ENCODE results near the gene ITPK1.

The ITPK1 gene

GRCh38 chr14:93089521-93090269 lies 26.0 kb downstream of the ITPK1 start:
- H3K27ac ChIP-seq, result no peak overlapping the region

GRCh38 chr14:93086441-93087055 lies 29.2 kb downstream of the ITPK1 start:
- TF ChIP-seq CTCF (conservative IDR thresholded peaks at IDR 0.05; ENCODE audit: low read depth, low read length), result no peak
- peaks cover 6% of the 10 kb centered on the region; the same call in 1 of the 2 replicates for H3K79me2 ChIP-seq (ENCODE audit: insufficient read depth, low read depth)
- no peak overlapping the region for H2AFZ ChIP-seq (ENCODE audit: low read depth)
- H4K20me1 ChIP-seq (ENCODE audit: insufficient read depth), result no peaks in the 10 kb centered on the region
- peaks cover 36% of the 10 kb centered on the region for H3K4me1 ChIP-seq (ENCODE audit: low read depth, poor library complexity, severe bottlenecking)
- peak overlapping the region; percentile 43; the same call in 1 of the 2 replicates for H3K9ac ChIP-seq
- peak overlapping the region; percentile 83 for H3K27ac ChIP-seq
- H3K27me3 ChIP-seq (ENCODE audit: insufficient read depth, low read depth), result no peaks in the 10 kb centered on the region
- no peaks in the 10 kb centered on the region for H3K36me3 ChIP-seq (ENCODE audit: insufficient read depth)
- H3K4me3 ChIP-seq (IDR thresholded peaks at IDR 0.05; ENCODE audit: insufficient read depth, low read depth, low read length), result no peak overlapping the region
- peak overlapping the region; percentile 78 for H3K4me2 ChIP-seq

More at GRCh38 chr14:93089521-93090269, 26.0 kb downstream of the ITPK1 start:
- H2AFZ ChIP-seq (ENCODE audit: low read depth), result no peak overlapping the region
- H3K4me1 ChIP-seq (ENCODE audit: low read depth, poor library complexity, severe bottlenecking), result peaks cover 36% of the 10 kb centered on the region
- no peak overlapping the region for H3K4me2 ChIP-seq
- no peak overlapping the region for H3K9ac ChIP-seq
- no peak for TF ChIP-seq CTCF (conservative IDR thresholded peaks at IDR 0.05; ENCODE audit: low read depth, low read length)
- H3K4me3 ChIP-seq (IDR thresholded peaks at IDR 0.05; ENCODE audit: insufficient read depth, low read depth, low read length), result no peak overlapping the region
- H3K79me2 ChIP-seq (ENCODE audit: insufficient read depth, low read depth), result no peaks in the 10 kb centered on the region
- H3K36me3 ChIP-seq (ENCODE audit: insufficient read depth), result no peaks in the 10 kb centered on the region
- H4K20me1 ChIP-seq (ENCODE audit: insufficient read depth), result no peaks in the 10 kb centered on the region
- H3K27me3 ChIP-seq (ENCODE audit: insufficient read depth, low read depth), result no peaks in the 10 kb centered on the region

- Histone ChIP-seq H3K4me2 (peak overlapping the region; percentile 78), H2AFZ (ENCODE audit: low read depth) (no peak overlapping the region), H3K27ac (peak overlapping the region; percentile 83), H3K4me1 (ENCODE audit: low read depth, poor library complexity, severe bottlenecking) (peaks cover 36% of the 10 kb centered on the region), H3K9ac (peak overlapping the region; percentile 43; the same call in 1 of the 2 replicates), H3K27me3 (ENCODE audit: insufficient read depth, low read depth) (no peaks in the 10 kb centered on the region), H3K79me2 (ENCODE audit: insufficient read depth, low read depth) (peaks cover 6% of the 10 kb centered on the region; the same call in 1 of the 2 replicates), H3K4me3 (IDR thresholded peaks at IDR 0.05; ENCODE audit: insufficient read depth, low read depth, low read length) (no peak overlapping the region), H4K20me1 (ENCODE audit: insufficient read depth) (no peaks in the 10 kb centered on the region), H3K36me3 (ENCODE audit: insufficient read depth) (no peaks in the 10 kb centered on the region)
- no peak for TF ChIP-seq CTCF (conservative IDR thresholded peaks at IDR 0.05; ENCODE audit: low read depth, low read length)
Measured at GRCh38 chr14:93085911-93086310, 29.8 kb downstream of the ITPK1 start.

- H3K9ac ChIP-seq, result no peak overlapping the region; the same call in 1 of the 2 replicates
- H3K4me2 ChIP-seq, result peak overlapping the region; percentile 78
- peaks cover 6% of the 10 kb centered on the region; the same call in 1 of the 2 replicates for H3K79me2 ChIP-seq (ENCODE audit: insufficient read depth, low read depth)
- H3K4me3 ChIP-seq (IDR thresholded peaks at IDR 0.05; ENCODE audit: insufficient read depth, low read depth, low read length), result no peak overlapping the region
- peaks cover 34% of the 10 kb centered on the region for H3K4me1 ChIP-seq (ENCODE audit: low read depth, poor library complexity, severe bottlenecking)
- TF ChIP-seq CTCF (conservative IDR thresholded peaks at IDR 0.05; ENCODE audit: low read depth, low read length), result no peak
- no peaks in the 10 kb centered on the region for H3K27me3 ChIP-seq (ENCODE audit: insufficient read depth, low read depth)
- no peaks in the 10 kb centered on the region for H4K20me1 ChIP-seq (ENCODE audit: insufficient read depth)
- H3K27ac ChIP-seq, result peak overlapping the region; percentile 83; the same call in 1 of the 2 replicates
- no peak overlapping the region for H2AFZ ChIP-seq (ENCODE audit: low read depth)
- no peaks in the 10 kb centered on the region for H3K36me3 ChIP-seq (ENCODE audit: insufficient read depth)
Measured at GRCh38 chr14:93084866-93085857, 30.6 kb downstream of the ITPK1 start.

Data from KMS-11 (cell line).